ENCODE measurements around the gene NDRG4.

Gene NDRG4

GRCh38 chr16:58499615-58500351, at the start of gene NDRG4:
Gene NDRG4 (plus strand): TSS chr16:58500143. CDS start chr16:58500249, 106 bp downstream.
- DNase-seq, result no peak

DNA sequence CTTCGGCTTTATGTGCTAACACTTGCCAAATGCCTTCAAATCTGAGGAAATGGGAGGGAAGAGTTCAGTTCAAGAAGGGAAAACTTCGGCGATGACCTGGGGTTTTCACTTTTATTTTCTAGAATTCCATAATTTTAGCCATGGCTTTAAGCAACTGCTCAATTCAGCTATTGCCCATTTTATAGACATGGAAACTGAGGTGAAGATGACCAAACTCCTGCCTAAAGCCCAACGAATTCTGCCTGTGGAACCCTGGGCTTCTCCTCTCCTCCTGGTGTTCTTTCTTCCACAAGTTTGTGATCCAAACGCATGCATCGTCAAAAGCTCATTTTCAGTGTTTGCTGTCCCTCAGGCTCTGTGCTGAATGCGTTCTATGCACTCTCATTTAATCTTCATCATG, 49.4 kb upstream of the NDRG4 start:
- no peak for DNase-seq

GRCh38 chr16:58451265-58451689, 48.7 kb upstream of the NDRG4 start:
- DNase-seq, result no peak

- no peak for DNase-seq
These were observed 48.0 kb upstream of the NDRG4 start for GRCh38 chr16:58451945-58452401.

GRCh38 chr16:58452640-58453039, 47.3 kb upstream of the NDRG4 start:
- no peak for DNase-seq

DNA sequence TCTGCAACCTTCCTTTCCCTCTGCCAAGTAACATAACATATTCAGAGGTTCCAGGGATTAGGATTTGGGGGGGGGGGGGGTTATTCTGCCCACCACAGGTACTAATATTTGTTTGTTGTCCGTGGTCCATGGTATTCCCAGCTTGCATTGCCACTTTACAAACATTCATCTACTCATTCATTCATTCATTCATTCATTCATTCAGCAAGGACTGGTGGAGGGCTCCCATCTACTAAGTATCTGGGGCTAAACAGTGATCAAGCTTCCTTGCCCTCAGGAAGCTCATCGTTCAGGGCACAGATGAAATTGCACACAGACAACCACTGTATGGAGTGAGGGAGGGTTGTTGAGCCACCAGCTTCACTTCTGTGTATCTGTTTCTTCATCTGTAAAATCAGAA, 45.8 kb upstream of the NDRG4 start:
- DNase-seq, result no peak

GRCh38 chr16:58454856-58455255, 45.1 kb upstream of the NDRG4 start:
- no peak for DNase-seq

- no peak for DNase-seq
These were observed 44.2 kb upstream of the NDRG4 start for GRCh38 chr16:58455750-58456149.

GRCh38 chr16:58456193-58456592, 43.8 kb upstream of the NDRG4 start:
- DNase-seq, result no peak

- DNase-seq, result no peak
These were observed 41.2 kb upstream of the NDRG4 start for GRCh38 chr16:58458606-58459343.

- no peak for DNase-seq
These were observed 40.4 kb upstream of the NDRG4 start for GRCh38 chr16:58459344-58460218.

DNA sequence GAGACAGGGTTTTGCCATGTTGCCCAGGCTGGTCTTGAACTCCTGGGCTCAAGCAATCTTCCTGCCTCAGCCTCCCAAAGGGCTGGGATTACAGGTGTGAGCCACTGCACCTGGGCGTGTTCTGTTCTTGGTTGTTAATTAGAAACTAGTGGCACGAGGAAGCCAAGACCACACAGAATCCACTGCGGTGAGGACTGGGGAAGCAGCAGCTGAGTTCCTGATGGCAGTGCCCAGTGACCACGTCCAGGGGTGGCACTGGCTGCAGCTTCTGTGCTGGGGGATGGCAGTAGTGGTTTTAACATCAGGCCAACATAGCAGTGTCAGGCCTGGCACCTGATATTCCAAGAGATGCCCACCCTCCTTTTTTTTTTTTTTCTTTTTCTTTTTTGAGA, 39.7 kb upstream of the NDRG4 start:
- no peak for DNase-seq

GRCh38 chr16:58461056-58461455, 38.9 kb upstream of the NDRG4 start:
- no peak for DNase-seq

DNA sequence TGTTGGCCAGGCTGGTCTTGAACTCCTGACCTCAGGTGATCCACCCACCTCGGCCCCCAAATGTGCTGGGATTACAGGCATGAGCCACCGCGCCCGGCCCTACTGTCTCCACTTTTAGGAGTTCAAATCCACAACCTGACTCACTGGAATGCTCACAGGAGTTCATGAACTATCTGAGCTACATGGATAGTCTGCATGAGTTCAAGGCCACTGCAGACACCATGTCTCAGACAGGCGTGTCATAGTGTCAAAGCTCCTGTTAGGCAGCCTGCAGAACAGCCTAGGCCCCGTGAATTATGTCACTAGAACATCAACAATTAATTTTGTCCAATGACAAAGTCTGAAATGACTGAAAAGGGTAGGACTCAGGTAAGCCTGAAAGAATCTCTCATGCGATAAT, 38.3 kb upstream of the NDRG4 start:
- no peak for DNase-seq

DNA sequence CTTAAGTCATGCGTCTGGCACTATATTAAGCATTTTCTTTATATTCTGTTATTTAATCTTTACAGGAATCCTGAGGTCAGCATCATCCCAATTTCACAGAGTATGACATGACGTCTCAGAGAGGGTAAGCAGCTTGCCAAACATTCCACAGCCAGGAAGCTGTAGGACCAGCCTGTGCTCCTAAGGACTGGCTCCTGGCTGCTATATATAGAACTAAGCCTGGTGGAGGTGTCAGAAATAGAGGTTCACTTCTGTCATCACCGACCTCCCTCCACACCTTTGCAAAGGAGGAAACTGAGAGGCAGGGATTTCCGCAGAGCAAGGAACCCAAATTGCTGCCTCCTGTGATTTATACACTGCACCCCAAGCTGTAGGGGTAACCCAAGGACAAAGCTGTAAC, 37.9 kb upstream of the NDRG4 start:
- DNase-seq, result no peak

- no peak for DNase-seq
These were observed 37.4 kb upstream of the NDRG4 start for GRCh38 chr16:58462499-58462996.

DNA sequence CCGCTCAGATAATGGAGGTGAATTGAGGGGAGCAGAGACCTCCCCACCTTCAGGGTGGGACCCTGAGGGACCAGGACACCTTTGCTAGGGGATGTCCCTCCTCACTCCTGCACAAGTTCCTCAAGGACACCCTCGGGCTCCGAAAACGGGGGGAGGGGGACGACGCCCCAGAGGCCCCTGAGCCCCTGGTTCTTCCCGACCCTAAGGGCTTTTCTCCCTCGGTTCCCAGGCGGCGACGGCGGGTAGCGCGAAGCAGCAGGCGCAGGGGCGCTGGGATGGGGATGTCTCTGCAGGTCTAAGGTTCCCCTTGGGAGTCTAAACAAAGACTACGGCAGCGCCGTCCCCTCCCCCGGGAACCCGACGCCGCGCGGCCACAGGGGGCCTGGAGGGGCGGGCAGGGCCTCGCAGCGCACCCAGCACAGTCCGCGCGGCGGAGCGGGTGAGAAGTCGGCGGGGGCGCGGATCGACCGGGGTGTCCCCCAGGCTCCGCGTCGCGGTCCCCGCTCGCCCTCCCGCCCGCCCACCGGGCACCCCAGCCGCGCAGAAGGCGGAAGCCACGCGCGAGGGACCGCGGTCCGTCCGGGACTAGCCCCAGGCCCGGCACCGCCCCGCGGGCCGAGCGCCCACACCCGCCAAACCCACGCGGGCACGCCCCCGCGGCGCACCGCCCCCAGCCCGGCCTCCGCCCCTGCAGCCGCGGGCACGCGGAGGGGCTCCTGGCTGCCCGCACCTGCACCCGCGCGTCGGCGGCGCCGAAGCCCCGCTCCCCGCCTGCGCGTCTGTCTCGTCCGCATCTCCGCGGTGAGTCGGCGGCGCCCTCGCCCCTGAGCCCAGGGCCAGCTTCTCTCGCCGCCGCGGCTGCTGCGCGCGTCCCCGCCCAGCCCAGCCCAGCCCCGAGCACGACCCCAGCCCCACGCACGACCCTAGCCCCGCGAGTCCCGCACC, 36.7 kb upstream of the NDRG4 start:
- no peak for DNase-seq

GRCh38 chr16:58464047-58464915, 35.7 kb upstream of the NDRG4 start:
- no peak for DNase-seq

DNA sequence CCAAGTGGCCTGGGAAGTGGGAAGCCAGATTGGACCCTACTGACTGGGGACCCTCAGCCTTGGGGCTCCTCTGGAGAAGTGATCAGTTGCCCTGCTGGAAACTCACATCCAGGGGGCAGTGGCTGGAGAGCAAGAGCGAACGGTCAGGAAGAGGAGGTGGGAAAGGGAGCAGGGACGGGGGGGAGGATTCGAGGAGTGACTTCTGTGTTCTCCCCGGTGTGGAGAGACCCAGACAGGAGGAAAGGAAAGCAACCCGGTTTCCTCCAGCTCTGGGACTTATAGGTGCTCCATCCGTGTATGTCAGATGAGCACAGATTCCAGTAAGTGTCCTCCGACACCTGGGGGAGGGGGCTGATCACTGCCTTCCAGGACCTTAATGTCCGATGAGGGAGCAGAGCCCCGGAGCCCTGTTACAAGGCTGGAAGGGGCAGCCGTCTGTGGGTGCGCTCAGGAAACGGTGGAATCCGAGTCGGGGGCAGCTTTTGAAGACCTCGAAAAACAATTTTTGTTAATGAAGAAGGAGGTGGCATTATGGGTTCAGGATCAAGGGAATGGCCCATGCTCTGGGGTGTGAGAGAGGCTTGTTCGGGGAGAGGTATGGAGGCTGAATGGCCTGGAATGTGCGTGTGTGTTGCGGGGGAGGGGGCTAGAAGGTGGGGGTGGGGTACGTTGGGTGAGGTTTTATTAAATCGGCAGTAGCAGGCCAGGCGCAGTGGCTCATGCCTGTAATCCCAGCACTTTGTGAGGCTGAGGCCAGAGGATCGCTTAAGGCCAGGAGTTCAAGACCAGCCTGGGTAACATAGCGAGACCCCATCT, 34.8 kb upstream of the NDRG4 start:
- DNase-seq, result no peak

- no peak for DNase-seq
These were observed 34.1 kb upstream of the NDRG4 start for GRCh38 chr16:58465817-58466216.

Data from KG1 (cell line).